Fibroblast of pulmonary artery (primary cell): ENCODE results near the gene AQP12A.
"Not testable (repeated sequence)": the region's sequence is repeated elsewhere in the genome, so short reads cannot be mapped to it uniquely, and the experiment has no call there.

Experiments used
- DNase-seq: peaks from one replicate; pipeline ENCODE4 v3.0.0-alpha.2; 2010; ENCODE audit warnings: low read depth
- H3K4me3 ChIP-seq: replicated peaks from 2 replicates; pipeline ENCODE4 v1.5.1; 2011; ENCODE audit warnings: low read depth, mild to moderate bottlenecking, control low read depth, low read length, moderate library complexity
- CTCF ChIP-seq: IDR thresholded peaks from 2 replicates; pipeline ENCODE4 v1.5.1; 2011; ENCODE audit warnings: mild to moderate bottlenecking, control low read depth, low read length, inconsistent platforms; ENCODE audit errors: missing control alignments

AQP12A gene

GRCh38 chr2:240682431-240683224, 9.0 kb upstream of the AQP12A start, which contains the start of gene AQP12B:
Gene AQP12B (minus strand): TSS chr2:240682885. CDS start chr2:240682837, 48 bp downstream.
- not testable (repeated sequence) for H3K4me3 ChIP-seq

GRCh38 chr2:240683329-240683979, 8.2 kb upstream of the AQP12A start:
- not testable (repeated sequence) for DNase-seq, H3K4me3 ChIP-seq

More at GRCh38 chr2:240682431-240683224, 9.0 kb upstream of the AQP12A start, which contains the start of gene AQP12B:
- not testable (repeated sequence) for DNase-seq

GRCh38 chr2:240683980-240684728, 7.5 kb upstream of the AQP12A start:
- DNase-seq, H3K4me3 ChIP-seq: not testable (repeated sequence)

- DNase-seq: no peak
- H3K4me3 ChIP-seq: no peak overlapping the region
- no peak for TF ChIP-seq CTCF
Observed at GRCh38 chr2:240685771-240686371, 5.8 kb upstream of the AQP12A start.

GRCh38 chr2:240686460-240686859, 5.2 kb upstream of the AQP12A start:
- no peak for TF ChIP-seq CTCF

GRCh38 chr2:240687045-240687740, 4.5 kb upstream of the AQP12A start:
- no peak for DNase-seq
- no peak overlapping the region for H3K4me3 ChIP-seq
- no peak for TF ChIP-seq CTCF

More at GRCh38 chr2:240686460-240686859, 5.2 kb upstream of the AQP12A start:
- no peak for DNase-seq
- no peak overlapping the region for H3K4me3 ChIP-seq

GRCh38 chr2:240687741-240688552, 3.7 kb upstream of the AQP12A start:
- no peak overlapping the region for H3K4me3 ChIP-seq
- DNase-seq: no peak
- TF ChIP-seq CTCF: no peak
